HG03342 (cell line): ENCODE measurements around the gene FPGS.

Experiments
- ATAC-seq: cut with Tn5 transposase; IDR thresholded peaks from one replicate; pipeline ENCODE4 v1.9.1; 2021; ENCODE audit warnings: mild to moderate bottlenecking, moderate library complexity; ENCODE audit not compliant: unreplicated experiment

The FPGS gene

GRCh38 chr9:127856094-127856728 lies 53.5 kb downstream of the FPGS start:
- no peak for ATAC-seq

GRCh38 chr9:127856729-127857116 lies 54.0 kb downstream of the FPGS start:
- no peak for ATAC-seq

GRCh38 chr9:127857278-127857677 lies 54.6 kb downstream of the FPGS start:
- ATAC-seq: no peak

- no peak for ATAC-seq
Observed at GRCh38 chr9:127858041-127858512, 55.4 kb downstream of the FPGS start.

GRCh38 chr9:127860260-127860659 lies 57.6 kb downstream of the FPGS start:
- no peak for ATAC-seq

- ATAC-seq: no peak
Observed at GRCh38 chr9:127860779-127861178, 58.1 kb downstream of the FPGS start.

GRCh38 chr9:127862075-127863011 lies 59.7 kb downstream of the FPGS start:
- ATAC-seq: no peak

GRCh38 chr9:127863191-127863621 lies 60.5 kb downstream of the FPGS start:
- no peak for ATAC-seq
